Measurements from ENCODE around the gene SNAPC2.

Gene SNAPC2

GRCh38 chr19:7894612-7895309 lies 25.4 kb upstream of the SNAPC2 start:
- no peak for TF ChIP-seq CTCF (IDR thresholded peaks at IDR 0.05; ENCODE audit: borderline replicate concordance, control extremely low read depth, extremely low read depth, insufficient read depth, missing control alignments)
- in situ Hi-C loops (cut with MboI; ENCODE audit: low sequenced_read_pairs, unreplicated experiment) = no loop called here
- DNase-seq (ENCODE audit: low spot score) = no peak

GRCh38 chr19:7895565-7895964 lies 24.6 kb upstream of the SNAPC2 start:
- DNase-seq (ENCODE audit: low spot score) = no peak
- in situ Hi-C loops (cut with MboI; ENCODE audit: low sequenced_read_pairs, unreplicated experiment) = no loop called here
- no peak for TF ChIP-seq CTCF (IDR thresholded peaks at IDR 0.05; ENCODE audit: borderline replicate concordance, control extremely low read depth, extremely low read depth, insufficient read depth, missing control alignments)

- no peak for TF ChIP-seq CTCF (IDR thresholded peaks at IDR 0.05; ENCODE audit: borderline replicate concordance, control extremely low read depth, extremely low read depth, insufficient read depth, missing control alignments)
Measured at GRCh38 chr19:7897292-7897691, 22.8 kb upstream of the SNAPC2 start.

GRCh38 chr19:7898967-7899366 lies 21.2 kb upstream of the SNAPC2 start:
- no peak for DNase-seq (ENCODE audit: low spot score)
- in situ Hi-C loops (cut with MboI; ENCODE audit: low sequenced_read_pairs, unreplicated experiment) = no loop called here
- no peak for TF ChIP-seq CTCF (IDR thresholded peaks at IDR 0.05; ENCODE audit: borderline replicate concordance, control extremely low read depth, extremely low read depth, insufficient read depth, missing control alignments)

More at GRCh38 chr19:7897292-7897691, 22.8 kb upstream of the SNAPC2 start:
- in situ Hi-C loops (cut with MboI; ENCODE audit: low sequenced_read_pairs, unreplicated experiment) = no loop called here
- no peak for DNase-seq (ENCODE audit: low spot score)

GRCh38 chr19:7899751-7900378 lies 20.3 kb upstream of the SNAPC2 start:
- TF ChIP-seq CTCF (IDR thresholded peaks at IDR 0.05; ENCODE audit: borderline replicate concordance, control extremely low read depth, extremely low read depth, insufficient read depth, missing control alignments) = no peak
- in situ Hi-C loops (cut with MboI; ENCODE audit: low sequenced_read_pairs, unreplicated experiment) = no loop called here
- no peak for DNase-seq (ENCODE audit: low spot score)

GRCh38 chr19:7900401-7900870 lies 19.7 kb upstream of the SNAPC2 start:
- in situ Hi-C loops (cut with MboI; ENCODE audit: low sequenced_read_pairs, unreplicated experiment) = no loop called here
- TF ChIP-seq CTCF (IDR thresholded peaks at IDR 0.05; ENCODE audit: borderline replicate concordance, control extremely low read depth, extremely low read depth, insufficient read depth, missing control alignments) = no peak
- no peak for DNase-seq (ENCODE audit: low spot score)
